GM12874 (cell line): Measurements from ENCODE around the gene MACROD1.

Source experiments
- CTCF ChIP-seq: IDR thresholded peaks from 2 replicates; pipeline ENCODE4 v1.5.1; 2011; ENCODE audit warnings: low read depth, mild to moderate bottlenecking, control low read depth, low read length, moderate library complexity; ENCODE audit not compliant: insufficient read depth

Gene MACROD1

GRCh38 chr11:64018310-64018709 is 147.6 kb downstream of the MACROD1 start:
- no peak for TF ChIP-seq CTCF

- no peak for TF ChIP-seq CTCF
These were observed 148.0 kb downstream of the MACROD1 start for GRCh38 chr11:64017945-64018224.

- no peak for TF ChIP-seq CTCF
These were observed 149.7 kb downstream of the MACROD1 start for GRCh38 chr11:64015935-64016845.

- TF ChIP-seq CTCF: no peak
These were observed 150.4 kb downstream of the MACROD1 start for GRCh38 chr11:64015510-64015909.

- TF ChIP-seq CTCF: no peak
These were observed 151.6 kb downstream of the MACROD1 start for GRCh38 chr11:64014356-64014755.

GRCh38 chr11:64013141-64013896 is 152.6 kb downstream of the MACROD1 start:
- TF ChIP-seq CTCF: no peak

- TF ChIP-seq CTCF: no peak
These were observed 154.5 kb downstream of the MACROD1 start for GRCh38 chr11:64011371-64011770.
